Mesodermal cell (in vitro differentiated cells): ENCODE data around the gene ARL15.

Experiments used
- H3K27ac ChIP-seq: 2 replicates; pipeline ENCODE4 v1.7.0; 2013; ENCODE audit warnings: mild to moderate bottlenecking, low read depth, low read length, moderate library complexity; ENCODE audit not compliant: severe bottlenecking
- H3K36me3 ChIP-seq: 2 replicates; pipeline ENCODE4 v1.7.1; 2013; ENCODE audit warnings: mild to moderate bottlenecking, low read length, moderate library complexity; ENCODE audit not compliant: control insufficient read depth, insufficient read depth
- H3K4me1 ChIP-seq: one replicate; pipeline ENCODE4 v1.7.1; 2013; ENCODE audit warnings: mild to moderate bottlenecking, low read length; ENCODE audit not compliant: insufficient read depth, control insufficient read depth, poor library complexity, severe bottlenecking
- H3K4me3 ChIP-seq: 2 replicates; pipeline ENCODE4 v1.7.0; 2013; ENCODE audit warnings: low read length, control low read depth, mild to moderate bottlenecking; ENCODE audit not compliant: insufficient read depth, poor library complexity, severe bottlenecking; ENCODE audit errors: extremely low read depth
- H3K9me3 ChIP-seq: 2 replicates; pipeline ENCODE4 v1.7.1; 2013; ENCODE audit warnings: mild to moderate bottlenecking, low read length, moderate library complexity; ENCODE audit not compliant: control insufficient read depth
- WGBS, 2 experiments: methylation state at CpG; one replicate each; pipeline ENCODE4 v1.1.5; 2013; ENCODE audit warnings: missing lambda C conversion rate in 2 of 2; ENCODE audit not compliant: insufficient coverage in 2 of 2; 5-methylcytosine and 5-hydroxymethylcytosine counted together

The ARL15 gene

GRCh38 chr5:54206580-54207229 is 103.7 kb downstream of the ARL15 start:
- H3K4me3 ChIP-seq = no peak overlapping the region
- WGBS, 2 experiments = 92 to 100% methylated on average over 3 to 6 of the region's 7 CpGs
- H3K27ac ChIP-seq = no peak overlapping the region

GRCh38 chr5:54205918-54206317 is 104.5 kb downstream of the ARL15 start:
- no peaks in the 10 kb centered on the region for H3K36me3 ChIP-seq
- WGBS, 2 experiments = no CpG with 5 or more reads among the region's 1 CpG
- peaks cover 1% of the 10 kb centered on the region for H3K4me1 ChIP-seq
- no peak overlapping the region for H3K4me3 ChIP-seq
- no peak overlapping the region for H3K27ac ChIP-seq
- peaks cover 7% of the 10 kb centered on the region for H3K9me3 ChIP-seq

More at GRCh38 chr5:54206580-54207229, 103.7 kb downstream of the ARL15 start:
- H3K36me3 ChIP-seq = no peaks in the 10 kb centered on the region
- peaks cover 5% of the 10 kb centered on the region for H3K4me1 ChIP-seq
- H3K9me3 ChIP-seq = peaks cover 7% of the 10 kb centered on the region

GRCh38 chr5:54205453-54205852 is 104.9 kb downstream of the ARL15 start:
- WGBS, 2 experiments = 83 to 87% methylated on average over 1 to 2 of the region's 4 CpGs
- Histone ChIP-seq H3K36me3 (no peaks in the 10 kb centered on the region), H3K9me3 (peaks cover 7% of the 10 kb centered on the region), H3K4me3 (no peak overlapping the region), H3K4me1 (no peaks in the 10 kb centered on the region), H3K27ac (no peak overlapping the region)

- no peak overlapping the region for H3K4me3 ChIP-seq
- no peaks in the 10 kb centered on the region for H3K36me3 ChIP-seq
Observed at GRCh38 chr5:54197018-54197417, 113.4 kb downstream of the ARL15 start.

GRCh38 chr5:54195701-54196100 is 114.7 kb downstream of the ARL15 start:
- Histone ChIP-seq H3K4me3 (no peak overlapping the region), H3K4me1 (no peaks in the 10 kb centered on the region), H3K9me3 (no peaks in the 10 kb centered on the region), H3K27ac (no peak overlapping the region), H3K36me3 (no peaks in the 10 kb centered on the region)

More at GRCh38 chr5:54197018-54197417, 113.4 kb downstream of the ARL15 start:
- Histone ChIP-seq H3K4me1 (no peaks in the 10 kb centered on the region), H3K9me3 (no peaks in the 10 kb centered on the region), H3K27ac (no peak overlapping the region)

GRCh38 chr5:54194318-54194717 is 116.1 kb downstream of the ARL15 start:
- no peaks in the 10 kb centered on the region for H3K9me3 ChIP-seq
- H3K4me1 ChIP-seq = no peaks in the 10 kb centered on the region
- H3K27ac ChIP-seq = no peak overlapping the region
- no peaks in the 10 kb centered on the region for H3K36me3 ChIP-seq
- 86% methylated on average over 1 of the region's 2 CpGs; no CpG with 5 or more reads in 1 of the 2 experiments for WGBS, 2 experiments
- H3K4me3 ChIP-seq = no peak overlapping the region

- no peak overlapping the region for H3K27ac ChIP-seq
- no peak overlapping the region for H3K4me3 ChIP-seq
- no peaks in the 10 kb centered on the region for H3K4me1 ChIP-seq
- no peaks in the 10 kb centered on the region for H3K9me3 ChIP-seq
- H3K36me3 ChIP-seq = no peaks in the 10 kb centered on the region
Observed at GRCh38 chr5:54187694-54188093, 122.7 kb downstream of the ARL15 start.

GRCh38 chr5:54186912-54187445 is 123.4 kb downstream of the ARL15 start:
- Histone ChIP-seq H3K4me3 (no peak overlapping the region), H3K9me3 (no peaks in the 10 kb centered on the region), H3K27ac (no peak overlapping the region), H3K36me3 (no peaks in the 10 kb centered on the region), H3K4me1 (no peaks in the 10 kb centered on the region)
- WGBS, 2 experiments = 77 to 94% methylated on average over 2 of the region's 2 CpGs

- H3K9me3 ChIP-seq = no peaks in the 10 kb centered on the region
- H3K36me3 ChIP-seq = no peaks in the 10 kb centered on the region
- H3K27ac ChIP-seq = no peak overlapping the region
- H3K4me3 ChIP-seq = no peak overlapping the region
- 97 to 100% methylated on average over 1 to 3 of the region's 8 CpGs for WGBS, 2 experiments
- H3K4me1 ChIP-seq = no peaks in the 10 kb centered on the region
Observed at GRCh38 chr5:54186108-54186507, 124.3 kb downstream of the ARL15 start.

GRCh38 chr5:54184806-54185205 is 125.6 kb downstream of the ARL15 start:
- Histone ChIP-seq H3K36me3 (no peaks in the 10 kb centered on the region), H3K4me3 (no peak overlapping the region), H3K27ac (no peak overlapping the region), H3K9me3 (no peaks in the 10 kb centered on the region), H3K4me1 (no peaks in the 10 kb centered on the region)
- WGBS, 2 experiments = 71 to 100% methylated on average over 1 of the region's 2 CpGs

GRCh38 chr5:54180630-54181031 is 129.7 kb downstream of the ARL15 start:
- Histone ChIP-seq H3K9me3 (no peaks in the 10 kb centered on the region), H3K4me1 (no peaks in the 10 kb centered on the region), H3K36me3 (no peaks in the 10 kb centered on the region), H3K27ac (no peak overlapping the region), H3K4me3 (no peak overlapping the region)
- 0% methylated on average over 1 of the region's 7 CpGs; no CpG with 5 or more reads in 1 of the 2 experiments for WGBS, 2 experiments
